Measurements from ENCODE around the gene CEP164. TPM values are rescaled to one million over a fixed set of nuclear protein-coding genes. Genes with fewer than 3 reads are reported as not detected.

Gene CEP164
- total and polyA plus RNA-seq, 9 of the 15 experiments (the other 6 are each of a cell fraction or from before 2014, with no cell fraction given) = 2.1 to 16.5 (median 10.4) TPM

- H3K9ac ChIP-seq (ENCODE audit: insufficient read depth in 1 of 2, low read depth in 2 of 2, low read length in 2 of 2) = no peak overlapping the region
- no peaks in the 10 kb centered on the region for H3K9me3 ChIP-seq (replicated peaks; ENCODE audit: control insufficient read depth, insufficient read depth, low read depth, low read length)
- H3K4me1 ChIP-seq (replicated peaks in 1 of 2; ENCODE audit: control insufficient read depth in 2 of 2, insufficient read depth in 2 of 2, low read length in 2 of 2) = no peaks in the 10 kb centered on the region; a peak in 1 of 5 replicates
- no peak overlapping the region for H3K4me2 ChIP-seq (ENCODE audit: insufficient read depth, low read length)
- no peak for FAIRE-seq
- H3K27ac ChIP-seq (ENCODE audit: extremely low read depth, low read depth, low read length) = no peak overlapping the region
- 1% methylated on average over 5 of the region's 7 CpGs for WGBS (ENCODE audit: insufficient coverage, low coverage, missing lambda C conversion rate)
- CTCF ChIA-PET (ENCODE audit: low intra/inter-chr PET ratio) = no interaction called here
- H3K4me3 ChIP-seq = no peak overlapping the region
- no peaks in the 10 kb centered on the region for H3K36me3 ChIP-seq (ENCODE audit: control insufficient read depth, insufficient read depth, low read length)
- ATAC-seq = no peak
- H3K79me2 ChIP-seq (ENCODE audit: control insufficient read depth, insufficient read depth, low read length) = no peaks in the 10 kb centered on the region
- TF ChIP-seq, protein P1, sequence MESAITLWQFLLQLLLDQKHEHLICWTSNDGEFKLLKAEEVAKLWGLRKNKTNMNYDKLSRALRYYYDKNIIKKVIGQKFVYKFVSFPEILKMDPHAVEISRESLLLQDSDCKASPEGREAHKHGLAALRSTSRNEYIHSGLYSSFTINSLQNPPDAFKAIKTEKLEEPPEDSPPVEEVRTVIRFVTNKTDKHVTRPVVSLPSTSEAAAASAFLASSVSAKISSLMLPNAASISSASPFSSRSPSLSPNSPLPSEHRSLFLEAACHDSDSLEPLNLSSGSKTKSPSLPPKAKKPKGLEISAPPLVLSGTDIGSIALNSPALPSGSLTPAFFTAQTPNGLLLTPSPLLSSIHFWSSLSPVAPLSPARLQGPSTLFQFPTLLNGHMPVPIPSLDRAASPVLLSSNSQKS (CRISPR knock-in tag; IDR thresholded peaks at IDR 0.05) = no peak
- TF ChIP-seq ZNF717 (CRISPR knock-in tag; IDR thresholded peaks at IDR 0.05) (no peak), FOSL1 (tag; conservative IDR thresholded peaks at IDR 0.05) (no peak), ZNF217 (CRISPR knock-in tag; IDR thresholded peaks at IDR 0.05) (no peak), ZNF23 (CRISPR knock-in tag; IDR thresholded peaks at IDR 0.05) (no peak), SRSF1 (IDR thresholded peaks at IDR 0.05; ENCODE audit: low read depth, low read length) (no peak), RFX1 (IDR thresholded peaks at IDR 0.05) (no peak), CTCF (IDR thresholded peaks at IDR 0.05 in 2 of 3, conservative IDR thresholded peaks at IDR 0.05 in 1 of 3; ENCODE audit: insufficient read depth in 2 of 3, low read depth in 1 of 3, low read length in 3 of 3) (no peak), RBM17 (IDR thresholded peaks at IDR 0.05; ENCODE audit: borderline replicate concordance, low read depth, low read length) (no peak), HCFC1 (IDR thresholded peaks at IDR 0.05; ENCODE audit: low read depth, low read length) (no peak), CREBBP (IDR thresholded peaks at IDR 0.05; ENCODE audit: low read depth, low read length) (no peak), FOXK1 (CRISPR knock-in tag; IDR thresholded peaks at IDR 0.05; ENCODE audit: borderline replicate concordance) (no peak), SNIP1 (IDR thresholded peaks at IDR 0.05; ENCODE audit: low read depth) (no peak), NRF1 (conservative IDR thresholded peaks at IDR 0.05 in 1 of 2, IDR thresholded peaks at IDR 0.05 in 1 of 2) (no peak), CBX5 (IDR thresholded peaks at IDR 0.05; ENCODE audit: borderline replicate concordance, low read depth) (no peak), IFI16 (CRISPR knock-in tag; IDR thresholded peaks at IDR 0.05) (no peak)
- TF ChIP-seq, protein P2, sequence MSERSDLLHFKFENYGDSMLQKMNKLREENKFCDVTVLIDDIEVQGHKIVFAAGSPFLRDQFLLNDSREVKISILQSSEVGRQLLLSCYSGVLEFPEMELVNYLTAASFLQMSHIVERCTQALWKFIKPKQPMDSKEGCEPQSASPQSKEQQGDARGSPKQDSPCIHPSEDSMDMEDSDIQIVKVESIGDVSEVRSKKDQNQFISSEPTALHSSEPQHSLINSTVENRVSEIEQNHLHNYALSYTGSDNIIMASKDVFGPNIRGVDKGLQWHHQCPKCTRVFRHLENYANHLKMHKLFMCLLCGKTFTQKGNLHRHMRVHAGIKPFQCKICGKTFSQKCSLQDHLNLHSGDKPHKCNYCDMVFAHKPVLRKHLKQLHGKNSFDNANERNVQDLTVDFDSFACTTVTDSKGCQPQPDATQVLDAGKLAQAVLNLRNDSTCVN (CRISPR knock-in tag; IDR thresholded peaks at IDR 0.05) = no peak
- TF ChIP-seq, protein P3, sequence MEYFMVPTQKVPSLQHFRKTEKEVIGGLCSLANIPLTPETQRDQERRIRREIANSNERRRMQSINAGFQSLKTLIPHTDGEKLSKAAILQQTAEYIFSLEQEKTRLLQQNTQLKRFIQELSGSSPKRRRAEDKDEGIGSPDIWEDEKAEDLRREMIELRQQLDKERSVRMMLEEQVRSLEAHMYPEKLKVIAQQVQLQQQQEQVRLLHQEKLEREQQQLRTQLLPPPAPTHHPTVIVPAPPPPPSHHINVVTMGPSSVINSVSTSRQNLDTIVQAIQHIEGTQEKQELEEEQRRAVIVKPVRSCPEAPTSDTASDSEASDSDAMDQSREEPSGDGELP (CRISPR knock-in tag; IDR thresholded peaks at IDR 0.05; ENCODE audit: borderline replicate concordance) = no peak
- no TSS peak for BruUV-seq (replicated peaks)
- no peak overlapping the region for H2AFZ ChIP-seq (ENCODE audit: low read depth, low read length)
- POLR2A ChIA-PET = interaction anchor here (0.6 kb wide), 1 partner anchor 8 kb away, joined by 3 read pairs; no protein-coding TSS in a partner anchor
- intact Hi-C loops (cut with micrococcal nuclease) = no loop called here
- peaks cover 4% of the 10 kb centered on the region; the same call in 1 of the 2 replicates for H4K20me1 ChIP-seq (replicated peaks; ENCODE audit: control insufficient read depth, insufficient read depth, low read length)
- in situ Hi-C loops (cut with MboI) = no loop called here
- no peaks in the 10 kb centered on the region for H3K9me1 ChIP-seq (ENCODE audit: control insufficient read depth, insufficient read depth, low read length)
- peaks cover 16 to 61% of the 10 kb centered on the region in 2 experiments; a peak in 4 of 5 replicates for H3K27me3 ChIP-seq (ENCODE audit: control insufficient read depth in 2 of 2, insufficient read depth in 2 of 2, low read length in 2 of 2)
- no peak for DNase-seq (ENCODE audit: extremely low read depth in 1 of 4, low spot score in 3 of 4)
These were observed 128.5 kb downstream of the CEP164 start for GRCh38 chr11:117456027-117456720.
